CD4-positive, alpha-beta T cell treated with Interleukin-2 at 100 ng/mL for 4 hours (primary cell): Measurements from ENCODE around the gene UBE2O.

Source experiments
- DNase-seq: peaks from one replicate; pipeline ENCODE4 v3.0.0-alpha.2; 2020; ENCODE audit warnings: low spot score

The UBE2O gene

GRCh38 chr17:76388966-76389888 is 63.7 kb downstream of the UBE2O start:
- DNase-seq = no peak

GRCh38 chr17:76386966-76387765 is 65.8 kb downstream of the UBE2O start:
- DNase-seq = no peak

- DNase-seq = peak; percentile 83
Observed at GRCh38 chr17:76385892-76386786, 66.8 kb downstream of the UBE2O start.

- peak; percentile 38 for DNase-seq
Observed at GRCh38 chr17:76384987-76385891, 67.7 kb downstream of the UBE2O start.

GRCh38 chr17:76384222-76384986 is 68.5 kb downstream of the UBE2O start, which contains the start of gene SPHK1:
TSS of gene SPHK1 (plus strand) at chr17:76384609. CDS start at chr17:76385645, 1,036 bp downstream.
- peak; percentile 49 for DNase-seq

GRCh38 chr17:76383546-76384221 is 69.3 kb downstream of the UBE2O start:
- peak; percentile 41 for DNase-seq

- peak; percentile 54 for DNase-seq
Observed at GRCh38 chr17:76382803-76383545, 70.0 kb downstream of the UBE2O start.

- no peak for DNase-seq
Observed at GRCh38 chr17:76382351-76382802, 70.6 kb downstream of the UBE2O start.

- no peak for DNase-seq
Observed at GRCh38 chr17:76381633-76382350, 71.2 kb downstream of the UBE2O start.

- no peak for DNase-seq
Observed at GRCh38 chr17:76379646-76380376, 73.1 kb downstream of the UBE2O start.

- DNase-seq = no peak
Observed at GRCh38 chr17:76379275-76379641, 73.7 kb downstream of the UBE2O start.

GRCh38 chr17:76378548-76379274 is 74.2 kb downstream of the UBE2O start:
- no peak for DNase-seq

- no peak for DNase-seq
Observed at GRCh38 chr17:76376318-76377133, 76.4 kb downstream of the UBE2O start.

GRCh38 chr17:76371656-76372628 is 81.0 kb downstream of the UBE2O start:
- no peak for DNase-seq
